LoVo (cell line): ENCODE results near the gene DPF3.

Experiments used
- DNase-seq: peaks from one replicate; pipeline ENCODE4 v3.0.0-alpha.2; 2016; ENCODE audit warnings: low spot score

DPF3 gene

GRCh38 chr14:72839753-72840607 is 53.9 kb downstream of the DPF3 start:
- DNase-seq, result no peak

- no peak for DNase-seq
Observed at GRCh38 chr14:72839351-72839750, 54.5 kb downstream of the DPF3 start.

GRCh38 chr14:72836085-72836484 is 57.8 kb downstream of the DPF3 start:
- DNase-seq, result no peak

- no peak for DNase-seq
Observed at GRCh38 chr14:72833174-72833573, 60.7 kb downstream of the DPF3 start.

- DNase-seq, result no peak
Observed at GRCh38 chr14:72830786-72831594, 62.9 kb downstream of the DPF3 start.

GRCh38 chr14:72830356-72830755 is 63.5 kb downstream of the DPF3 start:
- DNase-seq, result no peak

GRCh38 chr14:72828604-72829003 is 65.3 kb downstream of the DPF3 start:
- DNase-seq, result no peak

GRCh38 chr14:72826039-72826438 is 67.9 kb downstream of the DPF3 start:
- no peak for DNase-seq

GRCh38 chr14:72825486-72825885 is 68.4 kb downstream of the DPF3 start:
- no peak for DNase-seq

- DNase-seq, result no peak
Observed at GRCh38 chr14:72824051-72824450, 69.8 kb downstream of the DPF3 start.

GRCh38 chr14:72822946-72823611 is 70.8 kb downstream of the DPF3 start:
- DNase-seq, result no peak

- DNase-seq, result no peak
Observed at GRCh38 chr14:72818998-72819397, 74.9 kb downstream of the DPF3 start.

- no peak for DNase-seq
Observed at GRCh38 chr14:72816287-72816686, 77.6 kb downstream of the DPF3 start.

GRCh38 chr14:72815430-72815829 is 78.5 kb downstream of the DPF3 start:
- no peak for DNase-seq

GRCh38 chr14:72812292-72812851 is 81.5 kb downstream of the DPF3 start:
- DNase-seq, result no peak

GRCh38 chr14:72810201-72810600 is 83.7 kb downstream of the DPF3 start:
- no peak for DNase-seq

GRCh38 chr14:72809063-72809462 is 84.8 kb downstream of the DPF3 start:
- DNase-seq, result no peak

- no peak for DNase-seq
Observed at GRCh38 chr14:72808564-72808963, 85.3 kb downstream of the DPF3 start.

GRCh38 chr14:72802588-72802946 is 91.3 kb downstream of the DPF3 start:
- DNase-seq, result no peak

GRCh38 chr14:72801836-72802587 is 91.9 kb downstream of the DPF3 start:
- DNase-seq, result no peak

- DNase-seq, result peak; percentile 9
Observed at GRCh38 chr14:72801381-72801812, 92.5 kb downstream of the DPF3 start.
